IPS-15b (cell line): Measurements from ENCODE around the gene RECK.
A peak's percentile ranks its signal among the peaks of the same experiment; 100 is the strongest.
"Not testable (repeated sequence)": the region's sequence is repeated elsewhere in the genome, so short reads cannot be mapped to it uniquely, and the experiment has no call there.

Source experiments
- H3K27me3 ChIP-seq: one replicate; pipeline ENCODE4 v1.6.1; 2013; ENCODE audit warnings: low read length; ENCODE audit not compliant: control insufficient read depth, insufficient read depth
- H3K36me3 ChIP-seq: one replicate; pipeline ENCODE4 v1.6.1; 2013; ENCODE audit warnings: low read length; ENCODE audit not compliant: control insufficient read depth, insufficient read depth
- H3K4me1 ChIP-seq: one replicate; pipeline ENCODE4 v1.6.1; 2013; ENCODE audit warnings: mild to moderate bottlenecking, low read length; ENCODE audit not compliant: control insufficient read depth, insufficient read depth
- H3K4me3 ChIP-seq: one replicate; pipeline ENCODE4 v1.5.1; 2013; ENCODE audit warnings: low read depth, low read length
- H3K9ac ChIP-seq: one replicate; pipeline ENCODE4 v1.6.1; 2013; ENCODE audit warnings: low read depth, mild to moderate bottlenecking, low read length
- H3K9me3 ChIP-seq: one replicate; pipeline ENCODE4 v1.6.1; 2013; ENCODE audit warnings: mild to moderate bottlenecking, low read length; ENCODE audit not compliant: control insufficient read depth, insufficient read depth

Gene RECK

DNA sequence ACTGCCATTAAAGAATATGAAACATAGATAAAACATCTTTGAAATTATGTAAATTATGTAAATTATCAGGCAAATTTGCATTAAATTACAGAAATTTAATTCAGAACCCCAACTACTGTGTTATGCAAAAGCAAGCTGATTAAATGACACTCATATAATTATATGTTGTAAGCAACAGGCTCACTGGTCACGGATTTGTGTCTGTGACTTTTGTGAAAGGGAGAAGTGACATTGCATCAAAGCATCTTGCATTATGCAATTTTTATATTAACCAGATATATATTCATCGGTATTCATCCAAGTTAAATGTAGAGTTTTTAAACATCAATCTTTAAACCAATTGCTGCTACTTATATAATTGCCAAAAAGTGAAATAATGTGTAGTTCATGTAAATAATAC is 86.8 kb downstream of the RECK start:
- Histone ChIP-seq H3K9me3 (no peaks in the 10 kb centered on the region), H3K4me1 (peaks cover 2% of the 10 kb centered on the region), H3K4me3 (no peak overlapping the region), H3K27me3 (no peaks in the 10 kb centered on the region), H3K36me3 (no peaks in the 10 kb centered on the region), H3K9ac (no peak overlapping the region)

DNA sequence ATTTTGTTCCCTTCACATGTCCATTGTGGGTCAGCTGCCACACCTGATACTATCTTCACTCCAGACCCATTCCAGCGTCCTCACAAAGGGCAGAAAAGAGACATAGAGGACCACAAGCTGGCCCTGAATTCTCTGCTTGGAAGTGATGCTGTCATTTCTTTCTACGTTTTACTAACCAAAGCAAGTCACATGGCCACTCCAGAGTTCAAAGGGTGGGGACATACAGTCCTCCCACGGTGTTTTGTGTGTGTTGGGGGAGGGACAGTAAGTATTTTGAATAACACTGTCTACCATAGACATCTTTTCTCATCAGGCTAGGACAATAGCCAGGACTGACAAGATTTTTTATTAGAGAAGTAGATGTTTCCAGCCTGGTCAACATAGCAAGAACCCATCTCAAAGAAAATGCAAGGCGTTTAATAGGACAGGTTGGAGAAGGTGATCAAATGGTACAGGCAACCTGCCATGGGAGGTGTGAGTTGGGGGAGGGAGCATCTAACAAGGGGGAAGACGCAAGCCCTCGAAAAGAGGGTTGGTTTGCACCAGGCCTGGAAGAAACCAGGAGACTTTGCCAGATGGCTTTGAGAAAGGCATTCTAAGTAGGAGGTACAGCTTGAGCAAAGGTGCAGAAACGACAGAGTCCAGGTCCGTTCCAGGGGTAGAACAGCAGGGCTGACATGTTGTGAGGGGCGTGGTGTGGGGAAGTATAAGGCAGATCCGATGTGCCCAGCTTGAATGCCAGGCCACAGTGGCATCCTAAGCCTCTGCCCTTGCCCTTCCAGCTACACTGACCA is 88.5 kb downstream of the RECK start:
- Histone ChIP-seq H3K27me3 (no peaks in the 10 kb centered on the region), H3K36me3 (no peaks in the 10 kb centered on the region), H3K4me3 (no peak overlapping the region), H3K9ac (no peak overlapping the region), H3K4me1 (peaks cover 2% of the 10 kb centered on the region), H3K9me3 (no peaks in the 10 kb centered on the region)

DNA sequence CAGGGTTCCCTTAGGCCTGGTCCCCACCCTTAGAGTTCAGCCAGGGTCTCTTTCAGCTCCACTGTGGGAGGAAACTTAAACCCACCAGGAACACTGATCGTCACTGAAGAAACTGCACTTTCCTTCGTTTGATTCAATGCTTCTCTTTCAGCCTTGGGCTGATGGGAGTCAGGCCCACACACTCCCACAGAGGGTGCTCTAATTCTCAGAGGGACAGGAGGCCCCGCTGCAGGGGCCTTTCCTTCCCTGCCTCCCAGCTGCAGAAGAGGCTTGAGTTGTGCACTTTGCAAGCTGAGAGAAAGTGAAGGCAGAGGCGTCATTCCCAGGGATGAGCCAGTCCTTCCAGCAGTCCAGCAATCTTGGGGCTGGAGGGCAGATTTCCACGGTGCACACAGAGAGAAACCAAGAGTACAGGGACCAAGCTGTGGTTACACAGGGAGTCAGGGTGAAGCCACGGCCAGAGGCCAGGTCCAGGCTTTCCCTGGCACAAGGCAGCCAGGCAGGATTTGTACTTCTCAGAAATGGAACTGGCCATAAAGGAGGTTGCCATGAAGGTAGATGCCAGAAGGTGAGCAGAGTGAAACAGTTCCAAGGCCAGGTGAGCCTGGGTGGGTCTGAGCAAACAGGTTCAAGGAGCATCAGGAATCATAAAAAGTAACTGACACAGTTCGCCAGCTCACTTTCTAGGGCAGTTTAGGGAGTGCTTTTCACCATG is 89.5 kb downstream of the RECK start:
- H3K36me3 ChIP-seq = no peaks in the 10 kb centered on the region
- H3K4me1 ChIP-seq = peaks cover 2% of the 10 kb centered on the region
- H3K27me3 ChIP-seq = no peaks in the 10 kb centered on the region
- no peaks in the 10 kb centered on the region for H3K9me3 ChIP-seq
- no peak overlapping the region for H3K4me3 ChIP-seq
- no peak overlapping the region for H3K9ac ChIP-seq

DNA sequence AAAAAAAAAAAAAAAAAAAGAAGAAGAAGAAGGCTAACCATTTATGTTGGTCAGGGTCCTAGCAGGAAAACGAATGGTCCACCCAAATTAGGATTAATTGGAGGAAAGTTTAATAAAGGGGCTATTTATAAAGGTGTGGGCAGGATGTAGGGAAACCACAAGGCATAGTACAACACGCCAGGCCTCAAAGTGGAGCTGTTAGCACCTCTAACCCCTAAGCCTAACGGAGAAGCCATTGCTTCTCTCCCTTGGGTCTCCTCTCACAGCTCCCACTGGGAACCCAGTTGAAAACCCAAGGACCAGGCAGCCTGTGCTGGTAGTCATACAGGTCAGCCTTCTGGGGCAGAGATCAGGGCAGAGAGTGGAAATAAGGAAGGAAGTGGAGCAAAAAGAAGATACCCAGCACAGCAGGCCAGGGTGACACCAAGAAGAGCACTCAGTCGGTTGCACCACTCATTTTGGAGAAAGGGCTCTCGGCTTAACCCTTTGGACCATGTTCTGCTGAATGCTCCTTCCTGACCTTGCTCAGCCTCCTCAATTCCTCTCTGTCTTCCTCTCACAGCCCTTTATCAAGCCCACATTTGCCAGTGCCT is 91.0 kb downstream of the RECK start:
- Histone ChIP-seq H3K4me3 (no peak overlapping the region), H3K9me3 (no peaks in the 10 kb centered on the region), H3K27me3 (no peaks in the 10 kb centered on the region), H3K9ac (no peak overlapping the region), H3K36me3 (no peaks in the 10 kb centered on the region), H3K4me1 (peaks cover 6% of the 10 kb centered on the region)

DNA sequence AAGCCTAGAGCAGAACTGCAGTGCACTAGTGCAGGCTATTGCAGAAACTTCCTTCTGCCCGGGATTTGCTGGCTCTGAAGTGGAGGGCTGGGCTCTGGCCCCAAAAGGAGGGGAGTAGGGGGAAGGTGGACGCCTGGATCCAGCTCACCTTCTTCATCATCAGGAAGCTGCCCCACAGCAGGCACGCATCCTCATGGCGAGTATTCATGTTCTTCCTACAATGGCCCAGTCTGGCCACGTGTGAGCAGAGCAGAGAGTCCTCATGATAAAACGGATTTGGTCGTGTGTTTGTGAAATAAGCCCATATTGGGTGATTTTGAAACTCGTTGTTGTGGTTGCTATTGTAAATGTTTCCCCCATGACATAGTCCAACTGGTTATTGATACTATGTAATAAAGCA is 91.6 kb downstream of the RECK start:
- peaks cover 6% of the 10 kb centered on the region for H3K4me1 ChIP-seq
- peaks cover 4% of the 10 kb centered on the region for H3K27me3 ChIP-seq
- H3K4me3 ChIP-seq = no peak overlapping the region
- no peaks in the 10 kb centered on the region for H3K36me3 ChIP-seq
- H3K9ac ChIP-seq = no peak overlapping the region
- H3K9me3 ChIP-seq = no peaks in the 10 kb centered on the region

DNA sequence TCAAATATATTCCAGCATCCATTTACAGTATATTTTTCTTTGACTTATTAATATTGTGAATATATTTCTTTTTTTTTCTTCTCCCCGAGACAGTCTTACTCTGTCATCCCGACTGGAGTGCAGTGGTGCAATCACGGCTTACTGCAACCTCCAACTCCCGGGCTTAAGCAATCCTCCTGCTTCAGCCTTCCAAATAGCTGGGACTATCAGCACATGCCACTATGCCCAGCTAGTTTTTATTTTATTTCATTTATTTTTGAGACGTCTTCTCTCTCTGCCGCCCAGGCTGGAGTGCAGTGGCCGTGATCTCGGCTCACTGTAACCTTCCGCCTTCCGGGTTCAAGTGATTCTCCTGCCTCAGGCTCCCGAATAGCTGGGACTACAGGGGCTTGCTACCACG is 92.4 kb downstream of the RECK start:
- Histone ChIP-seq H3K9me3 (no peaks in the 10 kb centered on the region), H3K4me1 (peaks cover 6% of the 10 kb centered on the region), H3K9ac (no peak overlapping the region), H3K4me3 (no peak overlapping the region), H3K27me3 (peaks cover 10% of the 10 kb centered on the region), H3K36me3 (no peaks in the 10 kb centered on the region)

DNA sequence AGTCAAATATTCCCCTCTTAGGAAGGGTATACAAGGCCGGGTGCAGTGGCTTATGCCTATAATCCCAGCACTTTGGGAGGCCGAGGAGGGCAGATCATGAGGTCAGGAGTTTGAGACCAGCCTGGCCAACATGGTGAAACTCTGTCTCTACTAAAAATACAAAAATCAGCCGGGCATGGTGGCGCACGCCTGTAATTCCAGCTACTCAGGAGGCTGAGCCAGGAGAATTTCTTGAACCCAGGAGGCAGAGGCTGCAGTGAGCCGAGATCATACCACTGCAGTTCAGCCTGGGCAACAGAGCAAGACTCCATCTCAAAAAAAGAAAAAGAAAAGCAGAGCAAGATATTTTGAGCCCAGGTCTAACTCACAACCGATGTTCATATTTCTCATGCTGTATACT is 95.0 kb downstream of the RECK start:
- not testable (repeated sequence) for H3K9me3 ChIP-seq, H3K4me3 ChIP-seq, H3K4me1 ChIP-seq, H3K36me3 ChIP-seq, H3K9ac ChIP-seq
- peaks cover 22% of the 10 kb centered on the region for H3K27me3 ChIP-seq

DNA sequence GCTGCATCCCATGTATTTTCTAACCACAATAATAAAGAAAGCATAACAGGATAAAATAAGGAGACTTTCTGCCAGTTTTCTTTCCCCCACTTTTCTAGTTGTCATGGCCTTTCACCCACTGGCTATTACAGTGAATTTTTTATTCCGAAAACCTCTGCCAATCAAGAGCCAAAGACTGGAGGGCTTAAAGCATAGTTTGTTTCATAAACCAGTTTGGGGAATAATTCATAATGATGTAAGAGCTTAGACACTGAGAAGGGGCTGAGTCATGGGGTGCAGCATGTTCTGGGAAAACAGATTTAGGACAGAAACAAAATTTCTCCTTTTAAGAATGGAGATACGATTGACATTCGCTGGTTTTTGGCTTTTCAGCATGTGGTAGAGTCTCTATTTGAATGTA is 95.4 kb downstream of the RECK start:
- Histone ChIP-seq H3K9me3 (no peaks in the 10 kb centered on the region), H3K4me3 (no peak overlapping the region), H3K27me3 (peaks cover 24% of the 10 kb centered on the region), H3K4me1 (peaks cover 9% of the 10 kb centered on the region), H3K36me3 (no peaks in the 10 kb centered on the region), H3K9ac (no peak overlapping the region)

DNA sequence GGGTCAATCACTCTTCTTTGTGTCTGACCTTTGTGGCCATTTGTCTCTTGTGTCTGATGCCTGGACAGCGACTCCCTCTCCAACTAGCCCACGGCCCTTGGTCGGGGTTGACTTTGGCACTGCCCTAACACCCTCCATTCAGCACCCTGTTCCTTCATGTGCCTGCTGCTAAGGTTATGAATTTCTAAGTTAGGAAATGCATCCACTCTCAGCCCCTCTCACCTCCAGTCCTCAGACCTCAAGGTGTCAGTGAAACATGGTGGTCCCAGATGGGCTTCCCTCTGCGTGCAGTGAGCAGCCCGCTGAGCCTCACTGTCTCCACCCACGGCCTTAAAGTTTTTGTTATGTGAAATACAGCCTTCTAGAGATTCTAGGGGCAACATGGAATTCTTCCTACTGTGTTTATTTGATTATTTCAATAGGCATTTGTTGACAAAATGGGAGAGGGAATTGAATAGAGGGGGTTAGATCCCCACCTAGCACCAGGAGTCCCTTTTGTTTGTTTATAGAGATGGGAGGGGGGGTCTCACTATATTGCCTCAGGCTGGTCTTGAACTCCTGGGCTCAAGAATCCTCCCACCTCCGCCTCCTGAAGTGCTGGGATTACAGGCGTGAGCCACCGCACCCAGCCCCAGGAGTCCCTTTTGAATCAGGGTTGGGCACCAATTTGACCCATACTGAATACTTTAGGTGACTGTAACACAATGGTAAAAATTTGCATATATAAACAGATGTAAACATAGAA is 98.2 kb downstream of the RECK start:
- Histone ChIP-seq H3K9ac (no peak overlapping the region), H3K36me3 (no peaks in the 10 kb centered on the region), H3K4me1 (peaks cover 17% of the 10 kb centered on the region), H3K27me3 (peaks cover 53% of the 10 kb centered on the region), H3K9me3 (no peaks in the 10 kb centered on the region), H3K4me3 (peak overlapping the region; percentile 12)

DNA sequence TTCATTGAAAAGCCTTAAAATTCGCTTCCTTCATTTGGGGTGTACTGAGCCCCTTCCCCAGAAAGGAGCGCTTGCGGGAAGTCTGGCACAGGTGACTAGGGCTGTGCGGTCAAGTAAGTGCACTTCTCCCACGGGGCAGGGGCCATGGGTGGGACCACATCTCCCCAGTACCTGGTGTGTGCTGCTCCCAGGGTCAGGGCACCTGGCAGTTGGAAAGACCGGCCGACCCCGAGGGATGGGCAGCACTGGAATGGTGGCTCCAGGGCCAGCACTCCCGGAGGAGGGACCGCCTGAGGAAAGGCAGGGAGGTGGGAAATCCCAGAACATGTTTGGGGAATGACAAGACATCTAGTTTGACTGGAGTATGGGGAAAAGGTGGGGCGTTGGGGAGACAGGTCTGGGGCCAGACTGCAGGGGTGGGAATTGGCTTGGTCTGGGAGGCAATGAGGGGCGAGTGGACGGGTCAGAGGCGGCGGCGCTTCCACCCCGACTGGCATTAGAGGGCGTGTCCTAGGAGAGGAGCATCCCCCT is 99.1 kb downstream of the RECK start:
- Histone ChIP-seq H3K36me3 (no peaks in the 10 kb centered on the region), H3K4me1 (peaks cover 17% of the 10 kb centered on the region), H3K9ac (no peak overlapping the region), H3K9me3 (no peaks in the 10 kb centered on the region), H3K27me3 (peaks cover 54% of the 10 kb centered on the region), H3K4me3 (peak overlapping the region; percentile 83)

DNA sequence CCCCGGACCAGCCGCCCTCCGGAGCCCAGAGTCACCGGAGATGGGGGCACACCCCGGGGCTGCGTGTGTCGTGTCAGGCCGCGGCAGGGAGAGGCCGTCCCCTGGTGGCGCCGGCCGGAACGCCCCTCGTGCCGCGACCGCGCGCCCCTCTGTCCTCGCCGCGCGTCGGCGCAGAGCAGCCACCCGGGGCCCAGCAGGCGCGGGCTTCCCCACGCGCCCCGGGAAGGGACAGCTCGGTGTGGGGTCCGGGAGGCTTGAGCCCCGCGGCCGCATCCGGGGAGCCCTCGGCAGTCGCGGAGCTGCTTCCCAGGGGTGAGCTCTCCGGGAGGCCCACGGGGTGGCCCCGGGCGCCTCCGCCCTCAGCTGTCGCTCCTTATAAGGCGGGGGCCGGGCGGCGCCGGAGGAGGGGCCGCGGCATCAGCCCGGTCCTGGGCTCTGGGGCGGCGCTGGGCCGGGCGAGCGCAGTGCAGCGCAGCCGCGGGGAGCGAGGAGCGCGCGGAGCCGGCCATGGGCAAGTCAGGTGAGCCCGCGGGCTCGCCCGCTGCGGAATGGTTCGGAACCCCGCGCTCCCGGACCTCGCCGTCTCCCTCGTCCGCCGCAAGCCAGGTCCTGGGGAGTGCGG is 99.7 kb downstream of the RECK start, which contains the start of gene GLIPR2:
Gene GLIPR2 (plus strand): TSS at position 462 of the 622 bp plus-strand sequence. CDS start 46 bp downstream, at position 508.
- H3K27me3 ChIP-seq = peaks cover 54% of the 10 kb centered on the region
- peaks cover 17% of the 10 kb centered on the region for H3K4me1 ChIP-seq
- H3K9ac ChIP-seq = peak within 1 kb of the TSS; percentile 47
- H3K36me3 ChIP-seq = no peaks in the 10 kb centered on the region
- H3K4me3 ChIP-seq = peak within 1 kb of the TSS; percentile 83
- no peaks in the 10 kb centered on the region for H3K9me3 ChIP-seq
